Pancreas (tissue), 10 donors: ENCODE data around the gene CDK11B. TPM values are rescaled to one million over a fixed set of nuclear protein-coding genes. Genes with fewer than 3 reads are reported as not detected.

Source experiments
- ATAC-seq, 4 donors: fragments of 200-7000 bp; cut with Tn5 transposase; one replicate each; pipeline versions ENCODE4 v1.8.0 to v1.9.1; 2020; ENCODE audit warnings: mild to moderate bottlenecking in 4 of 4, moderate library complexity in 4 of 4
- DNase-seq, 6 donors: peaks; one replicate each; pipeline ENCODE4 v3.0.0-alpha.2; 2020
- FAIRE-seq: peaks from 2 replicates; lab custom pipeline; 2012; peaks lifted over from hg19 to GRCh38; lab: Jason Lieb, UNC
- H3K27ac ChIP-seq, 4 donors: fragments of 200-600 bp; sonication (generic); 1 replicate in 3 of 4; 2 replicates in 1 of 4; pipeline versions ENCODE4 v1.5.0 to v1.8.0; 2020
- H3K27me3 ChIP-seq, 4 donors: fragments of 200-600 bp; one replicate each; pipeline ENCODE4 v1.8.0; 2021
- H3K36me3 ChIP-seq, 3 donors: fragments of 200-600 bp; sonication (generic) in 1 of 3; one replicate each; pipeline versions ENCODE4 v1.5.0 to v1.8.0; 2020 to 2021
- H3K4me1 ChIP-seq, 3 donors: fragments of 200-600 bp; one replicate each; pipeline ENCODE4 v1.8.0; 2021
- H3K4me3 ChIP-seq, 4 donors: fragments of 200-600 bp; sonication (generic) in 2 of 4; one replicate each; pipeline versions ENCODE4 v1.5.0 to v1.8.0; 2020 to 2021
- H3K9me3 ChIP-seq, 4 donors: fragments of 200-600 bp; one replicate each; pipeline ENCODE4 v1.8.0; 2021
- WGBS, 2 donors: extraction: QIAGEN DNeasy Blood & Tissue Kit; methylation state at CpG; one replicate each; pipeline ENCODE4 v1.1.7; 2013; 5-methylcytosine and 5-hydroxymethylcytosine counted together
- intact Hi-C, 3 donors: fragments of 100-400 bp; cut with DNase I; formaldehyde crosslinking; loops; one replicate each; pipeline versions ENCODE4 v1.11.1 to v1.14.2; 2022
- polyA plus RNA-seq, 2 donors: library from polyadenylated mRNA; stranded (reverse); fragments of 200-250 nt; gene quantifications; one replicate each; pipeline ENCODE4 v1.2.3, GENCODE V29; 2013
- total RNA-seq, 6 donors: library from RNA; stranded (reverse); fragmentation: NEBNext Ultra II Directional in 4 of 6; extraction: Animal tissue kit (Norgen Biotek cat#: 25700) in 4 of 6; gene quantifications; one replicate each; pipeline versions ENCODE4 v1.2.1 to v1.2.4, GENCODE V29; 2021 to 2023
- TF ChIP-seq, protein P1 (sequence below), 4 donors: fragments of 200-600 bp; sonication (generic) in 3 of 4; IDR thresholded peaks; one replicate each; pipeline versions ENCODE4 v1.5.0 to v1.8.0; 2021; ENCODE audit warnings: antibody characterized with exemption in 4 of 4
- donor health status: healthy with polysubstance abuse.
- donor health status: DM: no; HTN: no; CAD: no; lungs with moderate emphysema.
- donor health status: DM: no; HTN: no; CAD: no.
- donor health status: control.
- donor health status: control.
- donor health status: Bipolar disorder and iron deficiency.
- donor health status: DM: yes; HTN: yes; CAD: no.
- donor health status: DM: no; HTN: no; CAD: no.
- donor health status: DM: no; HTN: no; CAD: no.
- donor health status: DM: yes; HTN: yes; CAD: no.

The CDK11B gene
- total and polyA plus RNA-seq, 8 donors: 9.0 to 31.8 (median 10.9) TPM

DNA sequence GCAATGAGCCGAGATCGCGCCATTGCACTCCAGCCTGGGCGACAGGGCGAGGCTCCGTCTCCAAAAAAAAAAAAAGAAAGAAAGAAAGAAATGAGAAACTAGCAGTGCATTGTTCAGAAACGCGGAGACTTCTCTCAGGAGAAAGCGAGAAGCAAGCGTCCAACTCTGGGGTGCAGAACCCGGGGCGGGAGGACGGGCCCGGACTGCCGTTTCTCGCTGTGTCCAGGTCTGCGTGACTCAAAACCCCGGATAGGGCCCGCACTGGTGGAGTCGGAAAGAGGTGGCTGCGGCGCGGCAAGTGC lies 43.9 kb downstream of the CDK11B start:
- 0 to 1% methylated on average over 23 of the region's 23 CpGs for WGBS, 2 donors
- Histone ChIP-seq H3K9me3 (no peaks in the 10 kb centered on the region), H3K36me3 (no peaks in the 10 kb centered on the region), H3K27me3 (no peaks in the 10 kb centered on the region), H3K4me3 (peak overlapping the region; percentile 95 to 100 (median 100)), H3K4me1 (peaks cover 0 to 16% (median 7%) of the 10 kb centered on the region in 3 donors), H3K27ac (peak overlapping the region; percentile 98 to 100 (median 100))
- intact Hi-C loops: no loop called here
- FAIRE-seq (no peak), ATAC-seq (no peak), DNase-seq (no peak)
- TF ChIP-seq, protein P1, sequence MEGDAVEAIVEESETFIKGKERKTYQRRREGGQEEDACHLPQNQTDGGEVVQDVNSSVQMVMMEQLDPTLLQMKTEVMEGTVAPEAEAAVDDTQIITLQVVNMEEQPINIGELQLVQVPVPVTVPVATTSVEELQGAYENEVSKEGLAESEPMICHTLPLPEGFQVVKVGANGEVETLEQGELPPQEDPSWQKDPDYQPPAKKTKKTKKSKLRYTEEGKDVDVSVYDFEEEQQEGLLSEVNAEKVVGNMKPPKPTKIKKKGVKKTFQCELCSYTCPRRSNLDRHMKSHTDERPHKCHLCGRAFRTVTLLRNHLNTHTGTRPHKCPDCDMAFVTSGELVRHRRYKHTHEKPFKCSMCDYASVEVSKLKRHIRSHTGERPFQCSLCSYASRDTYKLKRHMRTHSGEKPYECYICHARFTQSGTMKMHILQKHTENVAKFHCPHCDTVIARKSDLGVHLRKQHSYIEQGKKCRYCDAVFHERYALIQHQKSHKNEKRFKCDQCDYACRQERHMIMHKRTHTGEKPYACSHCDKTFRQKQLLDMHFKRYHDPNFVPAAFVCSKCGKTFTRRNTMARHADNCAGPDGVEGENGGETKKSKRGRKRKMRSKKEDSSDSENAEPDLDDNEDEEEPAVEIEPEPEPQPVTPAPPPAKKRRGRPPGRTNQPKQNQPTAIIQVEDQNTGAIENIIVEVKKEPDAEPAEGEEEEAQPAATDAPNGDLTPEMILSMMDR (IDR thresholded peaks at IDR 0.05): no peak

DNA sequence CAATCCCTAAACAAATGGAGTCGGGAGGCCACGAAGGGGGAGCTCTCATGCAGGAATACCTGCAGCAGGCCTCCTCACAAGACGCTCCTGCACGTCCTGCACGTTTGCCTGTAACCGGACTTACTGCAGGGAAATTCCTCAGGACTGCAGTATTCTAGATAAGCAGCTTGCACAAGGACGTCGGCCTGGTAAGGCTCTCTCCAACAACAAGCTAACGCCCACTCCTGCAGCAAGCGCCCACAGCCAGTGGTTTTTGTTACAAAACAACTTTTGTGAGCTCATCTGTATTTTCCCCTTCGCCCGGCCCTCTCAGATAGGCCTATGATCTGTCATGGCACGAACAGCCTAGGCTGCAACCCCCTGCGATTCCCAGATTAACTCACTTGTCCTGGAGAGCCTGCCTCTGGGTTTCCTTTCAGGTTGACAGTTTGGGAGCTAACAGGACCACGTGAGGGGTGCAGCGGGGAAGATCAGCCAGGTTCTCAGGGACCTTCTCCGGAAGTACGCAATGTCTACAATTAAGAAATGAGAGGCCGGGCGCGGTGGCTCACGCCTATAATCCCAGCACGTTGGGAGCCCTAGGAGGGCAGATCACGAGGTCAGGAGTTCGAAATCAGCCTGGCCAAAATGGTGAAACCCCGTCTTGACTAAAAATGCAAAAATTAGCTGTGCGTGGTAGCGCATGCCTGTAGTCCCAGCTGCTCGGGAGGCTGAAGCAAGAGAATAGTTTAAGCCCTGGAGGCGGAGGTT lies 44.4 kb downstream of the CDK11B start:
- WGBS, 2 donors: 4% methylated on average over 30 of the region's 30 CpGs

DNA sequence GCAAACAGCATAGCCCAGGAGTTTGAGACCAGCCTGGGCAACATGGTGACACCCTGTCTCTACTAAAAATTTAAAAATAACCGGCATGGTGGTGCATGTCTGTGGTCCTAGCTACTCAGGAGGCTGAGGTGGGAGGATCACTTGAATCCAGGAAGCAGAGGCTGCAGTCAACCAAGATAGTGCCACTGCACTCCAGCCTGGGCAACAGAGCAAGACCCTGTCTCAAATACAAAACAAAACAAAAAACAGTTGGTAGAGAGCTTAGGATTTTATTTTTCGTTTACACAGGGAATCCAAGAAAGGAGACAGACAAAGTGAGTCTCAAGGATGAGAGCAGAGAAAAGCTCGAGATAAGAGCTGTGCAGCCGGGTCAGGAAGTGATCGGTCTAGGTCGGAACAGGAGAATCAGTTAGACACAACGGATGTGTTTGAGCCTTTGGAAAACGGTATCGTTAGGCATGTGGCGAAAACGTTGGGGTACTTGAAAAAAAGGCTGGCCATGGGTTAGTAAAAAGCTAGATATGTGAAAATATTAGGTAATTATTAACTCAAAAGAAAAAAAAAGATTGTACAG lies 45.2 kb downstream of the CDK11B start:
- no peak for DNase-seq
- TF ChIP-seq, protein P1 (IDR thresholded peaks at IDR 0.05): no peak
- FAIRE-seq: no peak
- Histone ChIP-seq H3K36me3 (no peaks in the 10 kb centered on the region), H3K27ac (peak overlapping the region; percentile 98 to 100 (median 100)), H3K4me1 (peaks cover 0 to 16% (median 7%) of the 10 kb centered on the region in 3 donors), H3K9me3 (no peaks in the 10 kb centered on the region), H3K4me3 (peak overlapping the region in 3 of 4 donors; percentile 95 to 100 (median 99)), H3K27me3 (no peaks in the 10 kb centered on the region)
- no peak for ATAC-seq
- 16% methylated on average over 11 of the region's 11 CpGs for WGBS, 2 donors
- intact Hi-C loops: no loop called here

More for the DNA sequence above, 44.4 kb downstream of the CDK11B start:
- FAIRE-seq: no peak
- DNase-seq: peak; percentile 55 to 64 (median 62)
- Histone ChIP-seq H3K27me3 (no peaks in the 10 kb centered on the region), H3K27ac (peak overlapping the region; percentile 98 to 100 (median 100)), H3K9me3 (no peaks in the 10 kb centered on the region), H3K36me3 (no peaks in the 10 kb centered on the region), H3K4me3 (peak overlapping the region; percentile 95 to 100 (median 100)), H3K4me1 (peaks cover 0 to 16% (median 7%) of the 10 kb centered on the region in 3 donors)
- TF ChIP-seq, protein P1 (IDR thresholded peaks at IDR 0.05): no peak
- intact Hi-C loops: no loop called here
- peak; percentile 21 to 45 (median 26) for ATAC-seq

DNA sequence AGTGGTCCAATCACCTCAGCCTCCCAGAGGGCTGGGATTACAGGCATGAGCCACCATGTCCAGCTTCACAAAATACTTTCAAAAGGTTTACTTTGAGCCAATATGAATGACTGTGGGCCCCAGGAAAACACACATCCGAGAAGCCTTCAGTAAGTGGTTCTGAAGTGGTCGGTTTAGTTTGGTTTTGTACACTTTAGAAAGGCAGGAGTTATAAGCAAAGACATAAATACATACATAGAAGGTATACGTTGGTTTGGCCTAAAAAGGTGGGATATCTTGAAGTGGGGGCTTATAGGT lies 46.8 kb downstream of the CDK11B start:
- WGBS, 2 donors: 91 to 94% methylated on average over 3 of the region's 3 CpGs
- no peaks in the 10 kb centered on the region for H3K36me3 ChIP-seq
- H3K27me3 ChIP-seq: no peaks in the 10 kb centered on the region
- intact Hi-C loops: no loop called here
- TF ChIP-seq, protein P1 (IDR thresholded peaks at IDR 0.05): no peak
- no peak overlapping the region for H3K27ac ChIP-seq
- H3K4me3 ChIP-seq: no peak overlapping the region
- peaks cover 0 to 14% (median 5%) of the 10 kb centered on the region in 3 donors for H3K4me1 ChIP-seq
- no peaks in the 10 kb centered on the region for H3K9me3 ChIP-seq
- ATAC-seq (no peak), FAIRE-seq (no peak), DNase-seq (no peak)

DNA sequence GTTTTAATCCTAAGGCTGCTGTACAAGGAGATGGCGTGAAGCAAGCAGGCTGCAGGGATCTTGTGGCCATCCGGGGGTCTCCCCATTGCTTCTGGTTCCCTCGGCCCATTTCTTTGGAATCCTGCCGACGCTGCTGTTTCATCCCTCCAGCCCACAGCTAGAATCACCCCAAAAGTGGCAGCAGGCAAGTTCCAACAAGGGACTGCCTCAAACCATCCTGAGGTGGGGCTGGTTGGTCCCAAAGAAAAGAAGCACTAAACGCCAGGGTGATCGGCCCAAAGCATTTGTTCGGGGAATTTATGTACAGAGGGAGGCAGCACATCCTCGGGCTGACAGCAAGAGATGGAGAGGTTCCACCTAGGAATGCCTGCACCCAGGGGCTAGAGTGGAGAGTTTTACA lies 48.0 kb downstream of the CDK11B start:
- ATAC-seq: no peak
- H3K4me3 ChIP-seq: no peak overlapping the region
- TF ChIP-seq, protein P1 (IDR thresholded peaks at IDR 0.05): no peak
- no peaks in the 10 kb centered on the region for H3K9me3 ChIP-seq
- WGBS, 2 donors: 66 to 80% methylated on average over 9 of the region's 9 CpGs
- no peaks in the 10 kb centered on the region for H3K36me3 ChIP-seq
- DNase-seq: peak in 1 of 6 donors; percentile 7
- no peak overlapping the region for H3K27ac ChIP-seq
- H3K4me1 ChIP-seq: peaks cover 0 to 9% (median 0%) of the 10 kb centered on the region in 3 donors
- no peak for FAIRE-seq
- intact Hi-C loops: no loop called here
- no peaks in the 10 kb centered on the region for H3K27me3 ChIP-seq
